Endothelial cell of umbilical vein (primary cell): ENCODE data around the gene MLYCD. TPM values are rescaled to one million over a fixed set of nuclear protein-coding genes. Genes with fewer than 3 reads are reported as not detected.

Experiments
- BruUV-seq: library from RNA; stranded (reverse); fragments of 400-500 nt; replicated peaks from 2 replicates; lab custom pipeline; 2021; lab: Mats Ljungman, UMichigan
- CTCF ChIA-PET: fragments of 300-600, 350-600 bp; sonication (Branson Sonifier 250); formaldehyde crosslinking; loops from one replicate; lab custom pipeline; 2021; ENCODE audit warnings: antibody characterized with exemption, inconsistent platforms; lab: Charles Lee
- POLR2A ChIA-PET: fragments of 300-600, 350-600 bp; sonication (Branson Sonifier 250); formaldehyde crosslinking; loops from one replicate; lab custom pipeline; 2021; ENCODE audit warnings: antibody characterized with exemption, inconsistent platforms; lab: Charles Lee
- DNase-seq: peaks from one replicate; pipeline ENCODE4 v3.0.0-alpha.2; 2011; ENCODE audit warnings: low read depth, low spot score
- FAIRE-seq: peaks from 2 replicates; lab custom pipeline; 2011; peaks lifted over from hg19 to GRCh38; lab: Jason Lieb, UNC
- H2AFZ ChIP-seq: 2 replicates; pipeline ENCODE4 v1.6.0; 2012; ENCODE audit warnings: low read depth, low read length, control low read depth, inconsistent platforms
- H3K27ac ChIP-seq: 2 replicates; pipeline ENCODE4 v1.5.1; 2011; ENCODE audit warnings: low read depth, mild to moderate bottlenecking, control low read depth, low read length, moderate library complexity; ENCODE audit not compliant: insufficient read depth
- H3K27me3 ChIP-seq, 2 experiments: 2 replicates each; pipeline versions ENCODE4 v1.6.0 to v1.6.1; 2011; ENCODE audit warnings: low read length in 2 of 2, mixed read lengths in 1 of 2; ENCODE audit not compliant: control insufficient read depth in 2 of 2, insufficient read depth in 2 of 2
- H3K36me3 ChIP-seq, 2 experiments: 2 replicates in 1 of 2; 3 replicates in 1 of 2; pipeline ENCODE4 v1.5.1; 2011; ENCODE audit warnings: low read length in 2 of 2, mild to moderate bottlenecking in 1 of 2, moderate library complexity in 1 of 2; ENCODE audit not compliant: control insufficient read depth in 2 of 2, insufficient read depth in 2 of 2; ENCODE audit errors: extremely low read depth in 1 of 2
- H3K4me1 ChIP-seq: 3 replicates; pipeline ENCODE4 v1.5.1; 2011; ENCODE audit warnings: mild to moderate bottlenecking, low read length; ENCODE audit not compliant: control insufficient read depth, insufficient read depth; ENCODE audit errors: extremely low read depth
- H3K4me2 ChIP-seq: 2 replicates; pipeline ENCODE4 v1.6.1; 2011; ENCODE audit warnings: low read length, control low read depth, mixed read lengths; ENCODE audit not compliant: insufficient read depth
- H3K4me3 ChIP-seq, 3 experiments: fragments of 200-600 bp in 1 of 3; sonication (generic), shearing (Covaris generic) in 1 of 3; replicated peaks in 1 of 3; 2 replicates each; pipeline ENCODE4 v1.5.1; 2011 to 2016; ENCODE audit warnings: control low read depth in 3 of 3, low read length in 3 of 3, mild to moderate bottlenecking in 2 of 3, inconsistent platforms in 1 of 3, low read depth in 1 of 3, moderate library complexity in 1 of 3; ENCODE audit not compliant: insufficient read depth in 1 of 3
- H3K79me2 ChIP-seq: 2 replicates; pipeline ENCODE4 v1.6.0; 2012; ENCODE audit warnings: low read length, inconsistent platforms; ENCODE audit not compliant: control insufficient read depth, insufficient read depth
- H3K9ac ChIP-seq: replicated peaks from 2 replicates; pipeline ENCODE3; 2011; ENCODE audit warnings: low read length, control low read depth; ENCODE audit not compliant: insufficient read depth; ENCODE audit errors: extremely low read depth
- H3K9me1 ChIP-seq: replicated peaks from 3 replicates; pipeline ENCODE4 v1.6.0; 2011; ENCODE audit warnings: mild to moderate bottlenecking, low read length; ENCODE audit not compliant: control insufficient read depth, insufficient read depth; ENCODE audit errors: extremely low read depth
- H3K9me3 ChIP-seq: replicated peaks from 2 replicates; pipeline ENCODE4 v1.5.1; 2012; ENCODE audit warnings: low read length, inconsistent platforms; ENCODE audit not compliant: control insufficient read depth, insufficient read depth
- H4K20me1 ChIP-seq: replicated peaks from 2 replicates; pipeline ENCODE3; 2011; ENCODE audit warnings: mild to moderate bottlenecking, low read length; ENCODE audit not compliant: control insufficient read depth, insufficient read depth; ENCODE audit errors: extremely low read depth
- EZH2 ChIP-seq: IDR thresholded peaks from 2 replicates; pipeline ENCODE4 v1.6.1; 2012; ENCODE audit warnings: borderline replicate concordance, low read depth, mild to moderate bottlenecking, moderate library complexity, low read length, inconsistent platforms; ENCODE audit not compliant: severe bottlenecking
- FOS ChIP-seq: IDR thresholded peaks from 2 replicates; pipeline ENCODE4 v1.6.1; 2011; ENCODE audit warnings: mild to moderate bottlenecking, low read length, moderate library complexity, borderline replicate concordance; ENCODE audit not compliant: insufficient read depth
- GATA2 ChIP-seq: IDR thresholded peaks from 2 replicates; pipeline ENCODE4 v1.7.0; 2011; ENCODE audit warnings: low read depth, mild to moderate bottlenecking, moderate library complexity, mixed read lengths, low read length; ENCODE audit not compliant: insufficient read length, insufficient read depth
- JUN ChIP-seq: IDR thresholded peaks from 2 replicates; pipeline ENCODE4 v1.6.1; 2011; ENCODE audit warnings: borderline replicate concordance, low read depth; ENCODE audit not compliant: insufficient read length, insufficient read depth
- MYC ChIP-seq: IDR thresholded peaks from one replicate; pipeline ENCODE4 v1.6.1; 2011; ENCODE audit warnings: mild to moderate bottlenecking, low read depth, low read length
- POLR2A ChIP-seq: IDR thresholded peaks from 2 replicates; pipeline ENCODE4 v1.6.1; 2012; ENCODE audit warnings: low read depth, mild to moderate bottlenecking, control low read depth, low read length
- POLR2AphosphoS5 ChIP-seq: IDR thresholded peaks from 2 replicates; pipeline ENCODE4 v1.6.1; 2012; ENCODE audit warnings: low read depth, mild to moderate bottlenecking, control low read depth, low read length, moderate library complexity; ENCODE audit not compliant: insufficient read depth
- dilution Hi-C: fragments of 300-500 bp; cut with MboI; formaldehyde crosslinking; loops from one replicate; pipeline ENCODE4 v1.15.0; 2019; ENCODE audit warnings: low sequenced_read_pairs; ENCODE audit not compliant: extremely low pct_ligation_motif_present
- intact Hi-C: fragments of 100-400 bp; cut with micrococcal nuclease; formaldehyde crosslinking; loops from one replicate; pipeline ENCODE4 v1.10.0; 2022
- polyA plus RNA-seq, 4 experiments: library from polyadenylated mRNA; depleted of rRNA in 3 of 4; stranded (reverse) in 3 of 4; unstranded in 1 of 4; fragments of >200 nt; gene quantifications; 2 replicates each; pipeline versions ENCODE4 v1.2.1 to v1.2.3, GENCODE V29; 2011 to 2012; ENCODE audit warnings: missing spikeins in 1 of 4
- total RNA-seq: library from RNA; stranded (reverse); gene quantifications from 2 replicates; pipeline ENCODE4 v1.2.3, GENCODE V29; 2021
- TF ChIP-seq, protein P1 (sequence below), 2 donors: IDR thresholded peaks; 1 replicate in 1 of 2; 2 replicates in 1 of 2; pipeline ENCODE4 v1.5.1; 2011; ENCODE audit warnings: low read length in 2 of 2, mild to moderate bottlenecking in 2 of 2, moderate library complexity in 2 of 2, control low read depth in 1 of 2, inconsistent platforms in 1 of 2, low read depth in 1 of 2; ENCODE audit not compliant: insufficient read depth in 1 of 2; ENCODE audit errors: extremely low read depth in 1 of 2
- TF ChIP-seq, protein P2 (sequence below): IDR thresholded peaks from 2 replicates; pipeline ENCODE4 v1.6.1; 2011; ENCODE audit not compliant: insufficient read depth, insufficient read length

Gene MLYCD
- total and polyA plus RNA-seq, 2 donors (not counting 3 experiments of a cell fraction or from before 2014, with no cell fraction given): 2.0 to 3.4 TPM

DNA sequence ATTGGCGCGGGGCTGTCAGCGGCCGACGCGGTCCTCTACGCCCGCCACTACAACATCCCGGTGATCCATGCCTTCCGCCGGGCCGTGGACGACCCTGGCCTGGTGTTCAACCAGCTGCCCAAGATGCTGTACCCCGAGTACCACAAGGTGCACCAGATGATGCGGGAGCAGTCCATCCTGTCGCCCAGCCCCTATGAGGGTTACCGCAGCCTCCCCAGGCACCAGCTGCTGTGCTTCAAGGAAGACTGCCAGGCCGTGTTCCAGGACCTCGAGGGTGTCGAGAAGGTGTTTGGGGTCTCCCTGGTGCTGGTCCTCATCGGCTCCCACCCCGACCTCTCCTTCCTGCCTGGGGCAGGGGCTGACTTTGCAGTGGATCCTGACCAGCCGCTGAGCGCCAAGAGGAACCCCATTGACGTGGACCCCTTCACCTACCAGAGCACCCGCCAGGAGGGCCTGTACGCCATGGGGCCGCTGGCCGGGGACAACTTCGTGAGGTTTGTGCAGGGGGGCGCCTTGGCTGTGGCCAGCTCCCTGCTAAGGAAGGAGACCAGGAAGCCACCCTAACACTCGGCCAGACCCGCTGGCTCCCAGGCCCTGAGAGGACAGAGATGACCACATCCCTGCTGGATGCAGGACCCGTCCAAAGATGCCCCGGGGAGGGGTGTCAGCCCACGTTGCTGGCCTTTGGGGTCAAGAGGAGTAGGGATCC, 66.7 kb downstream of the MLYCD start:
- no peak for FAIRE-seq
- no peaks in the 10 kb centered on the region for H3K4me1 ChIP-seq
- TF ChIP-seq, protein P1, sequence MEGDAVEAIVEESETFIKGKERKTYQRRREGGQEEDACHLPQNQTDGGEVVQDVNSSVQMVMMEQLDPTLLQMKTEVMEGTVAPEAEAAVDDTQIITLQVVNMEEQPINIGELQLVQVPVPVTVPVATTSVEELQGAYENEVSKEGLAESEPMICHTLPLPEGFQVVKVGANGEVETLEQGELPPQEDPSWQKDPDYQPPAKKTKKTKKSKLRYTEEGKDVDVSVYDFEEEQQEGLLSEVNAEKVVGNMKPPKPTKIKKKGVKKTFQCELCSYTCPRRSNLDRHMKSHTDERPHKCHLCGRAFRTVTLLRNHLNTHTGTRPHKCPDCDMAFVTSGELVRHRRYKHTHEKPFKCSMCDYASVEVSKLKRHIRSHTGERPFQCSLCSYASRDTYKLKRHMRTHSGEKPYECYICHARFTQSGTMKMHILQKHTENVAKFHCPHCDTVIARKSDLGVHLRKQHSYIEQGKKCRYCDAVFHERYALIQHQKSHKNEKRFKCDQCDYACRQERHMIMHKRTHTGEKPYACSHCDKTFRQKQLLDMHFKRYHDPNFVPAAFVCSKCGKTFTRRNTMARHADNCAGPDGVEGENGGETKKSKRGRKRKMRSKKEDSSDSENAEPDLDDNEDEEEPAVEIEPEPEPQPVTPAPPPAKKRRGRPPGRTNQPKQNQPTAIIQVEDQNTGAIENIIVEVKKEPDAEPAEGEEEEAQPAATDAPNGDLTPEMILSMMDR (IDR thresholded peaks at IDR 0.05; ENCODE audit: extremely low read depth in 1 of 2, insufficient read depth in 1 of 2, low read depth in 1 of 2, low read length in 2 of 2): no peak
- TF ChIP-seq MYC (no peak), GATA2 (no peak), FOS (no peak), JUN (no peak), POLR2AphosphoS5 (no peak), EZH2 (no peak), POLR2A (no peak)
- TF ChIP-seq, protein P2, sequence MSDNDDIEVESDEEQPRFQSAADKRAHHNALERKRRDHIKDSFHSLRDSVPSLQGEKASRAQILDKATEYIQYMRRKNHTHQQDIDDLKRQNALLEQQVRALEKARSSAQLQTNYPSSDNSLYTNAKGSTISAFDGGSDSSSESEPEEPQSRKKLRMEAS: no peak
- H3K79me2 ChIP-seq: no peaks in the 10 kb centered on the region
- H3K4me3 ChIP-seq: no peak overlapping the region
- intact Hi-C loops (loop anchor here (5.0 kb wide), 1 partner anchor 212 kb away; no protein-coding TSS in a partner anchor), dilution Hi-C loops (no loop called here)
- H3K9me3 ChIP-seq: no peaks in the 10 kb centered on the region
- no peak overlapping the region for H3K4me2 ChIP-seq
- H3K27me3 ChIP-seq: peaks cover 5 to 8% of the 10 kb centered on the region in 2 experiments
- ChIA-PET CTCF (interaction anchor here (1.2 to 1.4 kb wide), 3 partner anchors 9 to 100 kb away, joined by 3 to 5 read pairs (median 4); no protein-coding TSS in a partner anchor), POLR2A (no interaction called here)
- no TSS peak for BruUV-seq
- DNase-seq: no peak
- peaks cover 0 to 2% of the 10 kb centered on the region in 2 experiments for H3K36me3 ChIP-seq
- H4K20me1 ChIP-seq: no peaks in the 10 kb centered on the region
- H3K27ac ChIP-seq: no peak overlapping the region
- no peaks in the 10 kb centered on the region for H3K9me1 ChIP-seq
- H3K9ac ChIP-seq: no peak overlapping the region
- H2AFZ ChIP-seq: no peak overlapping the region
